Upper lobe of left lung (tissue), 6 donors: Measurements from ENCODE around the gene GPR87. TPM values are rescaled to one million over a fixed set of nuclear protein-coding genes. Genes with fewer than 3 reads are reported as not detected.
A peak's percentile ranks its signal among the peaks of the same experiment; 100 is the strongest.

Source experiments
- ATAC-seq, 2 donors: fragments of 200-7000 bp; cut with Tn5 transposase; one replicate each; pipeline ENCODE4 v1.9.1; 2022; ENCODE audit warnings: mild to moderate bottlenecking in 2 of 2, moderate library complexity in 2 of 2; ENCODE audit not compliant: low FRiP score in 2 of 2
- DNase-seq, 2 donors: peaks; one replicate each; pipeline ENCODE4 v3.0.0-alpha.2; 2019 to 2020
- H3K27ac ChIP-seq, 4 donors: fragments of 200-600 bp; sonication (generic); one replicate each; pipeline ENCODE4 v1.5.1; 2016 to 2019
- H3K27me3 ChIP-seq, 4 donors: fragments of 200-600 bp; sonication (generic); one replicate each; pipeline ENCODE4 v1.5.1; 2017 to 2019
- H3K36me3 ChIP-seq, 4 donors: fragments of 200-600 bp; sonication (generic); one replicate each; pipeline ENCODE4 v1.5.1; 2016 to 2019
- H3K4me1 ChIP-seq, 4 donors: fragments of 200-600 bp; sonication (generic); one replicate each; pipeline ENCODE4 v1.5.1; 2018 to 2019
- H3K4me3 ChIP-seq, 4 donors: fragments of 200-600 bp; sonication (generic); one replicate each; pipeline ENCODE4 v1.5.1; 2017 to 2019; ENCODE audit warnings: mild to moderate bottlenecking in 2 of 4, moderate library complexity in 1 of 4
- H3K9me3 ChIP-seq, 4 donors: fragments of 200-600 bp; sonication (generic); one replicate each; pipeline ENCODE4 v1.5.1; 2018 to 2019
- CTCF ChIP-seq, 6 experiments: fragments of 450-650 bp in 4 of 6; fragments of 200-600 bp in 2 of 6; sonication (generic) in 2 of 6; IDR thresholded peaks; one replicate each; pipeline ENCODE4 v1.5.1; 2016 to 2019; ENCODE audit warnings: antibody characterized with exemption in 6 of 6
- EP300 ChIP-seq, 4 donors: sonication (generic); formaldehyde crosslinking; IDR thresholded peaks; one replicate each; pipeline ENCODE4 v1.5.1; 2017; ENCODE audit warnings: antibody characterized with exemption in 4 of 4, control low read depth in 2 of 4
- POLR2A ChIP-seq, 4 donors: fragments of 450-650 bp; IDR thresholded peaks; one replicate each; pipeline ENCODE4 v1.5.1; 2016 to 2017; ENCODE audit warnings: antibody characterized with exemption in 4 of 4, mild to moderate bottlenecking in 2 of 4
- POLR2AphosphoS5 ChIP-seq, 2 donors: sonication (generic); formaldehyde crosslinking; IDR thresholded peaks; one replicate each; pipeline ENCODE4 v1.5.1; 2017; ENCODE audit warnings: antibody characterized with exemption in 2 of 2
- WGBS, 2 donors: methylation state at CpG; one replicate each; pipeline ENCODE4 v1.1.5; 2017 to 2018; 5-methylcytosine and 5-hydroxymethylcytosine counted together
- total RNA-seq, 6 donors: library from RNA; depleted of rRNA in 4 of 6; stranded (reverse); fragments of >200 nt in 4 of 6; gene quantifications; one replicate each; pipeline versions ENCODE4 v1.1.0 to v1.2.1, GENCODE V29; 2016 to 2021
- donor health status: DM: no; HTN: no; CAD: no; lungs with moderate emphysema.
- donor health status: DM: no; HTN: yes; CAD: no; lungs with severe emphysema.

GPR87 gene
- under 1 TPM in 3 of 6 donors, not detected in 3; 0.30 to 0.69 (median 0.34) TPM for total RNA-seq

- Histone ChIP-seq H3K27me3 (no peaks in the 10 kb centered on the region), H3K27ac (no peak within 1 kb of the TSS), H3K4me3 (no peak within 1 kb of the TSS), H3K36me3 (no peaks in the 10 kb centered on the region), H3K4me1 (peaks cover 0 to 4% (median 0%) of the 10 kb centered on the region in 4 donors), H3K9me3 (no peaks in the 10 kb centered on the region)
- WGBS, 2 donors = 71 to 78% methylated on average over 7 of the region's 7 CpGs
- no peak for DNase-seq
- TF ChIP-seq EP300 (IDR thresholded peaks at IDR 0.05) (no peak), POLR2A (IDR thresholded peaks at IDR 0.05) (no peak), CTCF (IDR thresholded peaks at IDR 0.05) (no peak), POLR2AphosphoS5 (IDR thresholded peaks at IDR 0.05) (no peak)
- no peak for ATAC-seq
These were observed at the start of gene GPR87 for GRCh38 chr3:151316267-151316991. TSS of gene GPR87 (minus strand) at chr3:151316820. CDS start at chr3:151300100, 16,720 bp downstream.

GRCh38 chr3:151362751-151363174, 46.1 kb upstream of the GPR87 start:
- H3K36me3 ChIP-seq = no peaks in the 10 kb centered on the region
- DNase-seq = peak in 1 of 2 donors; percentile 36
- no peaks in the 10 kb centered on the region for H3K9me3 ChIP-seq
- TF ChIP-seq POLR2A (IDR thresholded peaks at IDR 0.05) (no peak), POLR2AphosphoS5 (IDR thresholded peaks at IDR 0.05) (no peak), CTCF (IDR thresholded peaks at IDR 0.05) (no peak), EP300 (IDR thresholded peaks at IDR 0.05) (no peak)
- no peaks in the 10 kb centered on the region for H3K27me3 ChIP-seq
- peak; percentile 40 to 42 for ATAC-seq
- no peak overlapping the region for H3K4me3 ChIP-seq
- WGBS, 2 donors = 34 to 51% methylated on average over 3 of the region's 3 CpGs
- H3K4me1 ChIP-seq = peaks cover 0 to 10% (median 3%) of the 10 kb centered on the region in 4 donors
- peak overlapping the region in 1 of 4 donors; percentile 32 for H3K27ac ChIP-seq

GRCh38 chr3:151357463-151357850, 40.8 kb upstream of the GPR87 start:
- Histone ChIP-seq H3K27ac (no peak overlapping the region), H3K27me3 (no peaks in the 10 kb centered on the region), H3K4me3 (no peak overlapping the region), H3K4me1 (peaks cover 0 to 5% (median 2%) of the 10 kb centered on the region in 4 donors), H3K9me3 (no peaks in the 10 kb centered on the region), H3K36me3 (no peaks in the 10 kb centered on the region)
- WGBS, 2 donors = 57 to 61% methylated on average over 2 of the region's 2 CpGs
- TF ChIP-seq POLR2AphosphoS5 (IDR thresholded peaks at IDR 0.05) = no peak
- TF ChIP-seq POLR2A (IDR thresholded peaks at IDR 0.05) = no peak
- no peak for TF ChIP-seq EP300 (IDR thresholded peaks at IDR 0.05)
- no peak for TF ChIP-seq CTCF (IDR thresholded peaks at IDR 0.05)
- ATAC-seq (no peak), DNase-seq (no peak)

GRCh38 chr3:151356794-151357462, 40.3 kb upstream of the GPR87 start:
- H3K4me1 ChIP-seq = peaks cover 0 to 4% (median 0%) of the 10 kb centered on the region in 4 donors
- DNase-seq (no peak), ATAC-seq (peak in 1 of 2 donors; percentile 39)
- TF ChIP-seq EP300 (IDR thresholded peaks at IDR 0.05) = no peak
- TF ChIP-seq POLR2AphosphoS5 (IDR thresholded peaks at IDR 0.05) = no peak
- H3K27me3 ChIP-seq = no peaks in the 10 kb centered on the region
- H3K4me3 ChIP-seq = no peak overlapping the region
- no peak overlapping the region for H3K27ac ChIP-seq
- WGBS, 2 donors = 23 to 37% methylated on average over 2 of the region's 2 CpGs
- H3K36me3 ChIP-seq = no peaks in the 10 kb centered on the region
- no peaks in the 10 kb centered on the region for H3K9me3 ChIP-seq

- H3K36me3 ChIP-seq = no peaks in the 10 kb centered on the region
- H3K4me3 ChIP-seq = no peak overlapping the region
- ATAC-seq = peak in 1 of 2 donors; percentile 45
- H3K27me3 ChIP-seq = no peaks in the 10 kb centered on the region
- peak overlapping the region in 3 of 4 donors; percentile 38 to 61 (median 61) for H3K27ac ChIP-seq
- no peak for TF ChIP-seq CTCF (IDR thresholded peaks at IDR 0.05)
- TF ChIP-seq POLR2A (IDR thresholded peaks at IDR 0.05) = no peak
- TF ChIP-seq POLR2AphosphoS5 (IDR thresholded peaks at IDR 0.05) = no peak
- TF ChIP-seq EP300 (IDR thresholded peaks at IDR 0.05) = no peak
- no peak for DNase-seq
- WGBS, 2 donors = 68 to 79% methylated on average over 4 of the region's 4 CpGs
- no peaks in the 10 kb centered on the region for H3K4me1 ChIP-seq
- H3K9me3 ChIP-seq = no peaks in the 10 kb centered on the region
These were observed 35.0 kb upstream of the GPR87 start for GRCh38 chr3:151351648-151352047.
